T-helper 22 cell (primary cell): ENCODE data around the gene AGPAT3.
A peak's percentile ranks its signal among the peaks of the same experiment; 100 is the strongest.
"Not testable (repeated sequence)": the region's sequence is repeated elsewhere in the genome, so short reads cannot be mapped to it uniquely, and the experiment has no call there.

Source experiments
- DNase-seq: peaks from one replicate; pipeline ENCODE4 v3.0.0-alpha.2; 2020; ENCODE audit warnings: low read depth

The AGPAT3 gene, protein sequence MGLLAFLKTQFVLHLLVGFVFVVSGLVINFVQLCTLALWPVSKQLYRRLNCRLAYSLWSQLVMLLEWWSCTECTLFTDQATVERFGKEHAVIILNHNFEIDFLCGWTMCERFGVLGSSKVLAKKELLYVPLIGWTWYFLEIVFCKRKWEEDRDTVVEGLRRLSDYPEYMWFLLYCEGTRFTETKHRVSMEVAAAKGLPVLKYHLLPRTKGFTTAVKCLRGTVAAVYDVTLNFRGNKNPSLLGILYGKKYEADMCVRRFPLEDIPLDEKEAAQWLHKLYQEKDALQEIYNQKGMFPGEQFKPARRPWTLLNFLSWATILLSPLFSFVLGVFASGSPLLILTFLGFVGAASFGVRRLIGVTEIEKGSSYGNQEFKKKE

DNA sequence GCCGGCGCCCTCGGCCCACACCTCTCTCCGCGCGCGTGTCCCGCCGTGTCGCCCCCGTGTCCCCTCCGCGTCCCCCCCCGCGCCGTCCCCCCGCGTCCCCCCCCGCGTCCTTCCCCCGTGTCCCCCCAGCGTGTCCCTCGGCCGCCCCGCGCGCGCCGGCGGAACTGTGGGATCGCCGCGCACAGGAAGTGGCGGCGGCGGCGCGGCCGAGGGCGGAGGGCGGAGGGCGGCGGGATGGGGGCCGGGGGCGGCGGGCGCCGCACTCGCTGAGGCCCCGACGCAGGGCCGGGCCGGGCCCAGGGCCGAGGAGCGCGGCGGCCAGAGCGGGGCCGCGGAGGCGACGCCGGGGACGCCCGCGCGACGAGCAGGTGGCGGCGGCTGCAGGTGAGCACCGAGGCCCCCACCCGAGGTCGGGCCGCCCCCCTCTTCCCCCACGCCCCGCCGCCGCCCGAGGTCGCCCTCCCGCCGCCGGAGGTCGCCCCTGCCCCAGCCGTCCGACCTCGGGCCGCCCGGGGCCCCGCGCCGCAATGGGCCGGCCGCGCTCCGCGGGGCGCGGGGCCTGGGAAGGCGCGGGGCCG lies at the start of gene AGPAT3:
TSS of gene AGPAT3 (plus strand) at position 262 of the 578 bp plus-strand sequence. CDS start 94,459 bp downstream, outside the sequence.
- DNase-seq, result peak; percentile 26

DNA sequence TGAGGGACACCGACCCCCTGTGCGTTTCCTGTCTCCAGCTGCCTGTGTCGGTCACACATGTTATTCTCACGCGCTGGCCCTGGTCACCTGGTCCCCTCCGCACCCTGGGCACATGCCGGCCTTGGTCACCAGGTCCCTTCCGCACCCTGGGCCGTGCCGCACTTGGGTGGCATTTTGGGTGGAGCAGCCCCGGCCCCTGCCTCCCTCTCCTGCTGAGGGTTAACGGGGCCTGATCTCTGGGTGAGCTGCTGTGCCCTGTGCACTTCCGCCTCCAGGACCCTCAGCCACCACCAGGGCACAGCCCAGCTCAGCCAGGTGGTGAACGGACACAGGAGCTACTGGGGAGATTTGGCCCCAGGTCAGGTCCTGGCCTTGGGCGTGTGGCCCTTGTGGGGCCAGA lies 49.0 kb upstream of the AGPAT3 start:
- DNase-seq, result no peak

DNA sequence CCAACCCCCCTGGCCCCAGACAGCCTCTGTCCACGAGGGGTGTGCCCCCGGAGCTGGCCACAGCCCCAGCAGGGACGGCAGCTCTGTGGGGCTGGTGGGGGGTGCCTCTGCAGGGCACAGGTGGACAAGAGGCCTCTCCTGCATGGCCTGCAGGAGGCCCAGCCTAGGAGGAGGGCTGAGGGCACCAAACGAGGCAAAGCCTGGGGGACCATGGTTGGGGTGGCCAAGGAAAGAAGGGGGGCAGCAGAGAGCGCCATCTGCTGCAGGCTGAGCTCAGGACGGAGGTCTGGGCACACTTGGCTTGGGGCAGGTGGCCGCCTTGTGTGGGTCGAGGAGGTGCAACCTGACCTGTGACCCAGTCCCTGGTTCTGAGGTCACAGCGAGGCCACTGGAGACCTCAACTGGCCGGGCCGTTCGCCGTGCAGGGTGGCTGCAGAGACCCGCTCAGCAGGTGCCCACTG lies 48.4 kb upstream of the AGPAT3 start:
- DNase-seq, result no peak

DNA sequence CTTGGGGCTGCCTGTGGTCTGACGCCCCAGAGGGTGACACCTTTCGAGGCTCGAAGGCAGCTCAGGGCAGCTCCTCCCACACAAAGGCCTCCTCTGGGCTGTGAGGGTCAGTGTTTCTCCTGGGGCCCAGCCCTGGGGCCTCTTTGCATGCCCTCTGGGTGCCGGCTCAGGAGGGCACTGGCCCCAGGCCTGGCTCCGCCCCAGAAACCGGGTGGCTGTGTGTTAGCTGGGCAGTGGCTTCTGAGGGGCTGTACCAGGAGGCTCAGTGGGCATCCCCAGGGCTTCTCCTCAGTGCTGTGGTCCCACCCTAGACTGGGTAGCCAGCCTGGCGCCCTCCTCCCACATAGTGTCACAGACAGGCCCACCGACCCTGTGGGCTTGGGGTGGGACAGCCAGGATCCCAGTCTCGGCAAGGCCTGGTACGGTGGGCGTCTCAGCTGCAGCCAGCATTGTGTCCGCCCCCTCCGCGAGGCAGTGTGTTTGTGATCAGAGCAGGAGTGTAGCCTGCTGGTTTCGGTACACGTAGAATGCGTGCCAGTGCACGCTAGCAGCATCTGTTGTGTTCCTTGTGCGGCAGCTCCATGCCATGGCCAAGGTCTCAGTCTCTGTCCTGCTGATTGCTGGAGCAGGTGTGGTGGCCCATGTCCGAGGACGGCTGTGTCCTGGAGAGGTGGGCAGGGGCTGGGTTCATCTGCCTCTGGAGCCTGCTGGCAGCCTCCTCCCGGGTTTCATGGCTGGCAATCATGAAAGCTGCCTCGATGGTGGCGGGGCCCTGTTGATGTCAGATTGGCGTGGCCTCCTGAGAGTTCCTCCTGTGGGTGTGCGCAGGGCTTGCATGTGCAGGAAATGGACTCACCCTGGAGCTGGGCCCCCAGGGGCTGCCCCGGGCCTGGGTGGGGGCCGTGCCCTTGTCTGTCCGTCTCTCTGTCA lies 47.6 kb upstream of the AGPAT3 start:
- DNase-seq, result no peak

DNA sequence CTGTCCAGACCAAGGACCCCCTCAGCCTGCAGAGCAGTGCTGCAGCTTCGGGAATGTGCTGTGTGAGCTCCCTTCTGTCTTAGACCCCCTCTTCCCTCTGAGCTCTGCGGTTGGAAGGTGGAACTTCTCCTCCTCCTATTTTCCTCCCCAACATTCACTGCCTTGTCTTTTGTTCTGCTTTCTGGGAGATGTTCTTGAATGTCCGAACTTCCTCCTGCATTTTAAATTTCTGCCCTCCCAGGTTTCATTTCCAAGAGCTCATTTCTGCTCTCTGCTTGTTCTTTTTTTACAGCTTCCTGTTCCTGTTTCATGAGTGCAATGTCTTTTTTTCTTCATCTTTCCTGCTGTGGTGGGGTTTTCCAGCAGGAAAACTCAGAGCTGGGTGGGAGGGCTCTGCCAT lies 46.3 kb upstream of the AGPAT3 start:
- no peak for DNase-seq

DNA sequence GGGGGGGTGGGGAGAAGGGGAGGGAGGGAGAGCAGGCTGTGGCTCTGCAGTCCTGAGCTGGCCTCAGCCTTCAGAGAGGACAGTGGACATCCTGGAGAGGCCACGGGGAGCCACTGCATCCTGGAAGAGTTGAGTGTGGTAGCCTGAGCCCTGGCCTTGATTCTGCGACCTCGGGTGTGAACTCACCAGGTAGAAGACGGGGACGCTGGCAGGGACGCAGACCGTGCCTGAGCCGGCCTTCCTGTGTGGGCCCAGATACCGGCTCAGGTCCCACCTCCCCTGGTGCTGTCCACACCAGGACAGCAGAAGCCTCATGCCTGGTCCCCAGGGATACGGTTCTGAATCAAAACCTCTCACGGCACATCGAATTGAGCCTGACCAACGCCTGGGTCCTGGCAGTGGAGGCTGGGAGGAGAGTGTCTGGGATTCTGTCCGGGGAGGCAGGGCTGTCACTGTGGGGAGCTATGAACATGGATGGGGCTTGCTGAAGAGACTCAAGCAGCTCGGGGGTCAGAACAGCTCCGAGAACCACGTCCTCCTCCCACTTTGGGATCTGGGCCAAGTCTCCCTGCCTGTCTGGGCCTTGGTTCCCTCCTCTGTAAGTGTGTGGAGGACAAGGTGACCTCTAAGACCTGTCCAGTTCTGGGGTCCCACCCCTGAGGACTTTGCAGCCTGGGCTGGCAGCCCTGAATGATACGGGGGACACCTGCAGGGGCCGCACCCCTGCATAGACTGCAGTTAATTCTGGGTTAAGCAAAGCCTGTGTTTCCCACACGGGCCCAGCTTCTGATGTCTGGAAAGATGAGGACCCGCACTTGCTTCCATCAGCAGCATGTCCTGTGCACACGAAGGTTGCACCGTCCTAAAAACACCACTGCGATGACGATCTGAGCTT lies 45.3 kb upstream of the AGPAT3 start:
- DNase-seq, result no peak

DNA sequence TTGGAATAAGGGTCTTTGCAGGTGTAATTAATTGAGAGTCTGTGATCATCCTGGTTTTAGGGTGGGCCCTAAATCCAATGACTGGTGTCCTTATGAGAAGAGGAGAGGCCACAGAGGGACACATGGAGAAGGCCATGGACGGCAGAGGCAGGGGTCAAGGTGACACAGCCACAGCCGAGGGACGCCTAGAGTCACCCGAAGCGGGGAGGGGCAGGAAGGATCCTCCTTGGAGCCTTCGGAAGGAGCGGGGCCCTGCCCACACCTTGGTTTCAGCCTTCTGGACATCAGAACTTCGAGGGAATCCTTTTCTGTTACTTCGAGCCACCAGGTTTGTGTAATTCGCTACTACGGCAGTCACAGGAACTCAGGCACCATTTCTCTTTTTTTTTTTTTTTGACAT lies 44.6 kb upstream of the AGPAT3 start:
- DNase-seq, result no peak

DNA sequence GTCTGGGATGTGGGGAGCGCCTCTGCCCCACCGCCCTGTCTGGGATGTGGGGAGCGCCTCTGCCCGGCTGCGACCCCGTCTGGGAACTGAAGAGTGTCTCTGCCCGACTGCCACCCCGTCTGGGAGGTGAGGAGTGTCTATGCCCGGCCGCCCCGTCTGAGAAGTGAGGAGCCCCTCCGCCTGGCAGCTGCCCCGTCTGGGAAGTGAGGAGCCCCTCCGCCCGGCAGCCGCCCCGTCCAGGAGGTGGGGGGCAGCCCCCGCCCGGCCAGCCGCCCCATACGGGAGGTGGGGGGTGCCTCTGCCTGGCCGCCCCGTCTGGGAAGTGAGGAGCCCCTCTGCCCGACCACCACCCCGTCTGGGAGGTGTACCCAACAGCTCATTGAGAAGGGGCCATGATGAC lies 42.9 kb upstream of the AGPAT3 start:
- not testable (repeated sequence) for DNase-seq

DNA sequence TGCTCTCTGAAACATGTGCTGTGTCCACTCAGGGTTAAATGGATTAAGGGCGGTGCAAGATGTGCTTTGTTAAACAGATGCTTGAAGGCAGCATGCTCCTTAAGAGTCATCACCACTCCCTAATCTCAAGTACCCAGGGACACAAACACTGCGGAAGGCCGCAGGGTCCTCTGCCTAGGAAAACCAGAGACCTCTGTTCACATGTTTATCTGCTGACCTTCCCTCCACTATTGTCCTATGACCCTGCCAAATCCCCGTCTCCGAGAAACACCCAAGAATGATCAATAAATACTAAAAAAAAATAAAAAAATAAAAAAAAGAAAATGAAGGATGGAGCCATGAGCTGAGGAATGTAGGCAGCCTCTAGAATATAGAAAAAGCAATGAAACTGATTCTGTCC lies 42.3 kb upstream of the AGPAT3 start:
- DNase-seq, result not testable (repeated sequence)

DNA sequence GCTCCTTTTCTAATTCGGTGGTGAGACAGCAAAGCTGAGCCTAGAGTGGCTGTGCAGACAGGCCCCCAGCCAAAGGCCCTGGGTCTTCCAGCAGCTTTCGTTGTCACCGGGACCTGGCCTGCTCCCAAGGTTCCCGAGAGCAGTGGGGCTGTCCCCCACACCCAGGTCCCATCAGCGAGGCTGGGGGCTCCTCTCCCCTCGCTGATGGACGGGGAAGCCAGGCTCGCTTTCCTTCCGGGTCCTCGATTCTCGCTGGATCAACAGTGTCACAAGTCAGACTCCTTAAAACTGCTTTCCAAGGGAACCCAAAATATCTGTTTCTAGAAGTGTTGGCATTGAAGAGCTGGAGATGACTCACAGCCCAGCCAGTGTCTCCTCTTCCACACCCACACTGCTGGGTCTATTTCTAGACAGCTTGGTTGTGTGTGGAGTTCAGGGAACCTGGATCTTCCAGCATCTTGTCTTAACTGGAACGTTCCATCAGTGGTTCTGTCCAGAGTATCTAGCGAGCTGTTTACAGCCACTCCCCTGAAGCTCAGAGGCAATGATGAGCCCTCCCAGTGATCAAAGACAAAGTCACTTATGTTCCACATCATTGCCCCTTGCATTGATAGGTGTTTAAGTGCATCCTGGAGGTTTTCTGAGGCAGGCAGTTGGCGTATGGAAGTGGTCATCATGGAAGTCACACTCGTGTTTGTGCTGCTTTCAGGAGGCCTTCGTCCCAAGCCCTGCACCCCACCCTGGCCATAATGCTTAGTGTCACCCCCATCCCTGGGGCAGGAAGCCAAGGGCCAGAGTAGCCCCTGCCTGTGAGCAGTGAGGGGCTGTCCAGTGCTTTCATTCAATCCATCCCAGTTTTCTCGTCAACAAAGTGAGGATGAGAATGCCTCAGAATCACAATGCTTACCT lies 40.4 kb upstream of the AGPAT3 start:
- DNase-seq, result no peak

DNA sequence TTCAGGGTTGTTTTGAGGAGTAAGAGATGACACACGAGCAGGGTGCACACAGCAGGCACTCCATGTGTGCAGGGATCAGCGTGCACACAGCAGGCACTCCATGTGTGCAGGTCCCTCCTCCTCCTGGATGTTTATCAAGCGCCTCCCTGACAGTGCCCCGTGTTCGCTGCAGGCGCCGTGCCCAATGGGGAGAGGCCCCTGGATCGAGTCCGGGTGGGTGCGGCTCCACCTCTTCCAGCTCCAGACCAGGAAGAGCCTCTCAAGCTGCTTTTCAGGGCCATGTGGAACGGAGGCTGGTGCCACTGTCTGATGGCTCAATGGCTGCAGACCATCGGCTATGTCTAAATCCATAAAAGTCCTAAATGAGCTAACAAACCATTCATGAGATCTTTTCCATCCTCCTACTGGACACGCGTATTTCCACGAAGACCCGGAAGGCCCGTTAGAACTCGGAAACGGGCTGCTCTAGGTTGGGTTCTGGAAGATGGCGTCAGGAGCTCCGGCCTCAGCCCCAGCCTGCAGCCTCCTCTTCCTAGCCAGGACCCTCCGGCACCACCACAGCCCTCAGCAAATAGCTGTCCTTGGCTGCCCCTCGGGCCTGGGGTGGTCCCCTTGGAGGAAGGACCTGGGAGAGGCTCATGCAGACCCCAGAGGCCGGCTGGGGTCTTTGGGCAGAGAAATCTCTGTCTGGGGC lies 39.6 kb upstream of the AGPAT3 start:
- no peak for DNase-seq

DNA sequence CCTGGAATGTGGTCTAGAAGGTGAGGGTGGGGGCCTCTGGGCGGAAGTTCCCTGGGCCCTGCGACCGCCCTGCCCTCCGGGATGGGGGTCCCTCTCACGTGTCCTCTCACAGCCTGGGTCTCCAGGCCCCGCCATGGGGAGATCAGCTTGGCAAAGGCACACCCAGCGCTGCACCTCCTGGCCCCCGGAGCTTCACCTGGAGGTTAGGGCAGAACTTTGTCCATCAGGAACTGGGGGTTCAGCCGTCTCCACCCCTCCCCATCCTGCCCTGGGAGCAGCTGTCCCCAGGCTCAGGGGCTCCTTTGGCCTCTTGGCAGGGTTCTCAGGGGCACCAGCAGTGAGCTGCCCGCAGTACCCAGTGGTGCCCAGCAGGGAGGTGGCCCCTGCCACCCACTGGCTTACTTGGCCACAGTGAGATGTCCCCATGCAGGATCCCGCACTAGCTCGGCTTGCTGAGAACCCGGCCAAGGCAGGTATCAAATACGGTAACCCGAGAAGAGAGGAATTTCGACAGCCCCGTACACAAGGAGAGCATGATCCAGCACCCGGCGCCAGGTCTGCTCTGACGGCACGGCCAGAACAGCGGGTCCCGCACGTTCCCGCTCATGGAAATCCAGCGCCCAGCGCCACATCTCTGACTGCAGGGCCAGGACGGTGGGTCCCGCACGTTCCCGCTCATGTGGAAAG lies 38.9 kb upstream of the AGPAT3 start:
- no peak for DNase-seq

DNA sequence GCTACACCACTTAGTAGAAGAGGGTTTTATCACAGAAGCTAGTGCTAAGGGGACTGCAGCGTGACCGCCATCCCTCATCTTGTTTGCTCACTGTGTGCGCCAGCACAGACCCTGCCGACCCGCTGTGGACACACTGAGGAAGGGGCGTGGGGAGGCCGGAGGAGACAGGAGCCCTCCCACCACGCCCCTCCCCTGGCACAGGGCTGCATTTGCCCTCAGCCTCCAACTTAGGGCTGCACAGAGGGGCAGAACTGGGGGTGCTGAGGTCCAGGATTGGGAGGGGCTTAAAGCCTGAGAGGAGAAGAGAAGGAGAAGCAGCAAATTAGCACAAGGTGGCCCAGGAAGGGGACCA lies 38.4 kb upstream of the AGPAT3 start:
- DNase-seq, result no peak

DNA sequence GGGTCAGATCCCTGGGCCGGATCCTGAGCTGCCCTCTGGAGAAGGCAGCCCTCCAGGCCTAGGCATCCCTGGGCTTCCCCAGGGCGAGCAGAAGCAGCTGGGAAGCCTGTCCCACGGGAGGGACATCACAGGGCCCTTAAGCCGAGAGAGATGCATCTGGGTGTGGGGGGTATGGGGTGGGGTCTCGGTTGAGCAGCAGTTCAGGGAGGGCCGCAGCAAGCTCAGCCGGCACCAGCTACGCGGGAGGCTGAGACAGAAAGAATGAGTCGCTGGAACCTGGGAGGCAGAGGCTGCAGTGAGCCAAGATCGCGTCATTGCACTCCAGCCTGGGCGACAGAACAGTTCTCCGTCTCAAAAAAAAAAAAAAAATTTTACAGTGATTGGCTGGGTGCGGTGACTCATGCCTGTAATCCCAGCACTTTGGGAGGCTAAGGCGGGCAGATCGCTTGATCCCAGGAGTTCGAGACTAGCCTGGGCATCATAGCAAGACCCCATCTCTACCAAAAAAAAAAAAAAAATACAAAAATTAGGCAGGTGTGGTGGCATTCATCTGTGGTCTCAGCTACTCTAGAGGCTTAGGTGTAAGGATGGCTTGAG lies 37.9 kb upstream of the AGPAT3 start:
- DNase-seq, result no peak

DNA sequence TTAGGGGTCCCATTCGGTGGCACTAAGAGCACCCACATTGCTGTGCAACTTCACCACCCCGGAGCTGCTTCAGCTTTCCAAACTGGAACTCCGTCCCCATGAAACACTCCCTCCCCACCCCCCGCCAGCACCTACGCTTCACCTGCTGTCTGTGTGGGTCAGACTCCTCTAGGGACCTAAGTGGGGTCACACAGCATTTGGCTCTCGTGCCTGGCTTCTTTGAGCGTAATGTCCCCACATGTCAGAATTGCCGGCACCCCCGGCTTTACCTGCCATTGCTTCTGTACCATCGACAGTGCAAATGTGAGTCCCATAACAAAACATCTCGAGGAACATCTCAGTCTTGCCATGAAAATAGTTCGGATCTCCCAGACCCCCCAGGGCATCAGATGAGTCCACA lies 35.9 kb upstream of the AGPAT3 start:
- no peak for DNase-seq

DNA sequence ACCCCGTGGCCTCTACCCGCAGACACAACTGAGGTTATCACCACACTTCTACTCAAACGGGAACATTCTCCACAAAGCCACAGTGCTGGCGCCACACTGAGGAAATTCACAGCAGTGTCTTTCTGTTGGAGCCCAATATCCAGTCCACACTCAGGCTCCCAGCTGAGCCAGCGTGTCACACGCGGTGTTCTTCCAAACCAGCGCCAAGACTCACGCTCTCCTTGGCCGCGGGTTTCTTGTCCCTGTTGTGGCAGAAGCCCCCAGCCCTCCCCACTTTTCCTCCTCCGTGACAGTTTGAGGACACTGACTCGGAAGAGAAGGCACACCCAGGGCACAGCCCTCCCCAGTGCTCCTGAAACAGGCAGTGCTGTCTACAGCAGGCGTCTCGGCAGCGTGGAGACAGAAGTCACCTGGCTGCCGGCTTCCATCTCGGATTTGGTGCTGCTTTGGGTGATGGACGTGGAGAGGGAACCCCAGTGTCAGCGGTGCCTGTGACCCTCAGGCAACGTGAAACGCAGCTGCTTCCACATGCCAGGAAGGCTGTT lies 35.4 kb upstream of the AGPAT3 start:
- DNase-seq, result no peak

DNA sequence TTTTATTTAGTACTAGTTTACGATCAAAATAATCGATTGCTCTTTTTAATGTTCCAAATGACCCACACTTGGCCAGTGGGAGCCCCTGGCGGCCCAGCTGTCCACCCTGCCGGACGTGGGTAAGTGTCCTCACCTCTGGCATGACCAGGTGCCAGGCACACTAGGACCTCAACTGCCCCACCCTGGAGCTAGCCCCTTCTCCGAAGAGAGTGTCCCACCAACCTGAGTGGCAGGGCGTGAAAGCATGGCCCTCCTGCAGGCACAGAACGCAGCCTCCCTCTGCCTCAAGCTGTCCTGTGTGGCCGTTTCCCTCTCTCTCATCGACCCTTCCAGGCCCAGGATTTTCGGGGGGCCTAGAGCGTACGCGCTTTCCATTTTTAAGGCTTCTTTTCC lies 32.9 kb upstream of the AGPAT3 start:
- DNase-seq, result no peak

DNA sequence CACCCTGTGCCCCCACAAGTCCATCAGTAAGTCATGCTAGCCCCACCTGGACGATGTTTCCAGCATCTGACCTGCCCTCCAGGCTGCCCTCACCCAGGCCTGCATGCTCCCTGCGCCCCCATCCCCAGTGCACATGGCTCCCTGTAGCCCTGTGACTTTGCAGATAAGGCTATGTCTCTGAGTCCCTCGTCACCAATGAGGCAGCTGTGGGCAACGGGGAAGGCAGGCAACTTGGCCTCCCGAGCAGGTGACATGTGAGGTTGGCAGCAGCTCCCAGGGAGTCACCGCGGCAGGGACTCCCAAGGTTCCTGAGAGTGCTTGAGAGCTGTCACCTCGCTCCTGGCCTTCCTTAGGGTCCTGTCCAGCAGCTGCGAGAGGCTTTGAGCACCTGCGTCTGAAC lies 32.4 kb upstream of the AGPAT3 start:
- no peak for DNase-seq
